ENCODE results near the gene PDE2A.

The PDE2A gene

GRCh38 chr11:72704028-72704782 lies 30.0 kb upstream of the PDE2A start:
- DNase-seq (ENCODE audit: low read depth): no peak

- no peak for DNase-seq (ENCODE audit: low read depth)
Measured at GRCh38 chr11:72703267-72704008, 29.2 kb upstream of the PDE2A start.

- DNase-seq (ENCODE audit: low read depth): no peak
Measured at GRCh38 chr11:72702577-72703241, 28.5 kb upstream of the PDE2A start.

GRCh38 chr11:72702096-72702495 lies 27.9 kb upstream of the PDE2A start:
- no peak for DNase-seq (ENCODE audit: low read depth)

- no peak for DNase-seq (ENCODE audit: low read depth)
Measured at GRCh38 chr11:72701466-72701865, 27.2 kb upstream of the PDE2A start.

- no peak for DNase-seq (ENCODE audit: low read depth)
Measured at GRCh38 chr11:72700146-72700545, 25.9 kb upstream of the PDE2A start.

GRCh38 chr11:72697814-72698213 lies 23.6 kb upstream of the PDE2A start:
- no peak for DNase-seq (ENCODE audit: low read depth)

- DNase-seq (ENCODE audit: low read depth): no peak
Measured at GRCh38 chr11:72696866-72697700, 22.9 kb upstream of the PDE2A start.

- no peak for DNase-seq (ENCODE audit: low read depth)
Measured at GRCh38 chr11:72695354-72695753, 21.1 kb upstream of the PDE2A start.

- DNase-seq (ENCODE audit: low read depth): no peak
Measured at GRCh38 chr11:72693271-72693968, 19.2 kb upstream of the PDE2A start.

- no peak for DNase-seq (ENCODE audit: low read depth)
Measured at GRCh38 chr11:72692498-72693237, 18.4 kb upstream of the PDE2A start.

GRCh38 chr11:72690166-72690565 lies 15.9 kb upstream of the PDE2A start:
- no peak for DNase-seq (ENCODE audit: low read depth)

- no peak for DNase-seq (ENCODE audit: low read depth)
Measured at GRCh38 chr11:72688929-72689328, 14.7 kb upstream of the PDE2A start.

- DNase-seq (ENCODE audit: low read depth): no peak
Measured at GRCh38 chr11:72688486-72688885, 14.3 kb upstream of the PDE2A start.

- DNase-seq (ENCODE audit: low read depth): no peak
Measured at GRCh38 chr11:72687326-72687725, 13.1 kb upstream of the PDE2A start.

- DNase-seq (ENCODE audit: low read depth): no peak
Measured at GRCh38 chr11:72686639-72687220, 12.5 kb upstream of the PDE2A start.

GRCh38 chr11:72685560-72686480 lies 11.6 kb upstream of the PDE2A start:
- DNase-seq (ENCODE audit: low read depth): peak; percentile 17

GRCh38 chr11:72684236-72684912 lies 10.2 kb upstream of the PDE2A start:
- DNase-seq (ENCODE audit: low read depth): peak; percentile 22

GRCh38 chr11:72683782-72684200 lies 9.6 kb upstream of the PDE2A start:
- DNase-seq (ENCODE audit: low read depth): peak; percentile 48

Measured in activated gamma-delta T cell treated with anti-CD3 and anti-CD28 coated beads, Interleukin-2, amount 50 U/mL, for 16 hours (primary cell).